Uterus (tissue), 2 donors: Measurements from ENCODE around the gene CRCP.

Experiments used
- POLR2A ChIP-seq, 2 donors: fragments of 450-650 bp; IDR thresholded peaks; one replicate each; pipeline ENCODE4 v1.6.1; 2016; ENCODE audit warnings: antibody characterized with exemption in 2 of 2, mild to moderate bottlenecking in 1 of 2, moderate library complexity in 1 of 2
- TF ChIP-seq, protein P1 (sequence below), 4 experiments: fragments of 200-600 bp in 2 of 4; fragments of 450-650 bp in 2 of 4; sonication (generic) in 2 of 4; IDR thresholded peaks; one replicate each; pipeline ENCODE4 v1.5.1; 2016 to 2019; ENCODE audit warnings: antibody characterized with exemption in 4 of 4, mild to moderate bottlenecking in 2 of 4, moderate library complexity in 1 of 4

DNA sequence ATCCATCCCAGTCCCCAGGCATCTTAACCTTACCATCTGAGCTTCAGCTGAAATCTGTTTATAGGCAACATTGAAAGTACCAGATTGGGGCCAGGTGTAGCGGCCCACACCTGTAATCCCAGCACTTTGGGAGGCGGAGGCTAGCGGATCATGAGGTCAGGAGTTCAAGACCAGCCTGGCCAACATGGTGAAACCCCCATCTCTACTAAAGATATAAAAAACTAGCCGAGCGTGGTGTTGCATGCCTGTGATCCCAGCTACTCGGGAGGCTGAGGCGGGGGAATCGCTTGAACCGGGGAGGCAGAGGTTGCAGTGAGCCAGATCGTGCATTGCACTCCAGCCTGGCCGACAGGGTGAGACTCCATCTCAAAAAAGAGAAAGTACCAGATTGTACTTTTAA is 39.0 kb downstream of the CRCP start:
- TF ChIP-seq, protein P1, sequence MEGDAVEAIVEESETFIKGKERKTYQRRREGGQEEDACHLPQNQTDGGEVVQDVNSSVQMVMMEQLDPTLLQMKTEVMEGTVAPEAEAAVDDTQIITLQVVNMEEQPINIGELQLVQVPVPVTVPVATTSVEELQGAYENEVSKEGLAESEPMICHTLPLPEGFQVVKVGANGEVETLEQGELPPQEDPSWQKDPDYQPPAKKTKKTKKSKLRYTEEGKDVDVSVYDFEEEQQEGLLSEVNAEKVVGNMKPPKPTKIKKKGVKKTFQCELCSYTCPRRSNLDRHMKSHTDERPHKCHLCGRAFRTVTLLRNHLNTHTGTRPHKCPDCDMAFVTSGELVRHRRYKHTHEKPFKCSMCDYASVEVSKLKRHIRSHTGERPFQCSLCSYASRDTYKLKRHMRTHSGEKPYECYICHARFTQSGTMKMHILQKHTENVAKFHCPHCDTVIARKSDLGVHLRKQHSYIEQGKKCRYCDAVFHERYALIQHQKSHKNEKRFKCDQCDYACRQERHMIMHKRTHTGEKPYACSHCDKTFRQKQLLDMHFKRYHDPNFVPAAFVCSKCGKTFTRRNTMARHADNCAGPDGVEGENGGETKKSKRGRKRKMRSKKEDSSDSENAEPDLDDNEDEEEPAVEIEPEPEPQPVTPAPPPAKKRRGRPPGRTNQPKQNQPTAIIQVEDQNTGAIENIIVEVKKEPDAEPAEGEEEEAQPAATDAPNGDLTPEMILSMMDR (IDR thresholded peaks at IDR 0.05) = no peak
- TF ChIP-seq POLR2A (IDR thresholded peaks at IDR 0.05) = no peak
